Hepatocyte (in vitro differentiated cells): Measurements from ENCODE around the gene KMT2D. TPM values are rescaled to one million over a fixed set of nuclear protein-coding genes. Genes with fewer than 3 reads are reported as not detected.

Experiments
- DNase-seq: peaks from one replicate; pipeline ENCODE4 v3.0.0-alpha.2; 2016; ENCODE audit warnings: low spot score
- H2AFZ ChIP-seq: fragments of 200-600 bp; sonication (generic); 2 replicates; pipeline ENCODE4 v1.6.0; 2016; ENCODE audit warnings: antibody characterized with exemption, mild to moderate bottlenecking
- H3K27ac ChIP-seq: fragments of 200-600 bp; sonication (generic); 2 replicates; pipeline ENCODE4 v1.5.1; 2016; ENCODE audit warnings: mild to moderate bottlenecking
- H3K27me3 ChIP-seq: fragments of 200-600 bp; sonication (generic); 2 replicates; pipeline ENCODE4 v1.6.1; 2016
- H3K36me3 ChIP-seq: fragments of 200-600 bp; sonication (generic); replicated peaks from 2 replicates; pipeline ENCODE4 v1.5.1; 2016; ENCODE audit warnings: low read depth; ENCODE audit not compliant: insufficient read depth
- H3K4me1 ChIP-seq: fragments of 200-600 bp; sonication (generic); 2 replicates; pipeline ENCODE4 v1.5.1; 2016; ENCODE audit warnings: mild to moderate bottlenecking, moderate library complexity; ENCODE audit not compliant: insufficient read depth
- H3K4me2 ChIP-seq: fragments of 200-600 bp; sonication (generic); 2 replicates; pipeline ENCODE4 v1.6.0; 2016
- H3K4me3 ChIP-seq: fragments of 200-600 bp; sonication (generic); 2 replicates; pipeline ENCODE4 v1.5.1; 2016; ENCODE audit warnings: mild to moderate bottlenecking
- H3K79me2 ChIP-seq: fragments of 200-600 bp; sonication (generic); 2 replicates; pipeline ENCODE4 v1.6.0; 2017; ENCODE audit warnings: mild to moderate bottlenecking
- H3K9me2 ChIP-seq: fragments of 200-600 bp; sonication (generic); replicated peaks from 2 replicates; pipeline ENCODE4 v1.6.0; 2017; ENCODE audit warnings: mild to moderate bottlenecking; ENCODE audit not compliant: insufficient read depth
- H3K9me3 ChIP-seq: fragments of 200-600 bp; sonication (generic); 2 replicates; pipeline ENCODE4 v1.5.1; 2016; ENCODE audit warnings: low read depth, mild to moderate bottlenecking
- H4K20me1 ChIP-seq: fragments of 200-600 bp; sonication (generic); 2 replicates; pipeline ENCODE4 v1.6.0; 2016; ENCODE audit warnings: mild to moderate bottlenecking; ENCODE audit not compliant: insufficient read depth, poor library complexity, severe bottlenecking
- CTCF ChIP-seq: fragments of 200-600 bp; sonication (generic); IDR thresholded peaks from 2 replicates; pipeline ENCODE4 v1.5.1; 2016; ENCODE audit warnings: antibody characterized with exemption, mild to moderate bottlenecking; ENCODE audit not compliant: poor library complexity
- EZH2 ChIP-seq: fragments of 200-600 bp; sonication (generic); IDR thresholded peaks from 2 replicates; pipeline ENCODE4 v1.6.1; 2016; ENCODE audit warnings: antibody characterized with exemption, mild to moderate bottlenecking, borderline replicate concordance
- EZH2phosphoT487 ChIP-seq: fragments of 200-600 bp; sonication (generic); IDR thresholded peaks from one replicate; pipeline ENCODE4 v1.6.1; 2018; ENCODE audit warnings: antibody characterized with exemption, mild to moderate bottlenecking, low read depth, moderate library complexity; ENCODE audit not compliant: unreplicated experiment, severe bottlenecking
- WGBS: methylation state at CpG from one replicate; pipeline ENCODE4 v1.1.6; 2016; ENCODE audit warnings: low lambda C conversion rate; ENCODE audit errors: missing lambda C conversion rate; 5-methylcytosine and 5-hydroxymethylcytosine counted together
- polyA plus RNA-seq: library from polyadenylated mRNA; unstranded; fragments of >200 nt; fragmentation: Nextera tagmentation; extraction: Ambion mirVana; gene quantifications from 2 replicates; pipeline ENCODE4 v1.2.1, GENCODE V29; 2016
- total RNA-seq: library from RNA; depleted of rRNA; stranded (reverse); fragments of >200 nt; gene quantifications from 2 replicates; pipeline ENCODE4 v1.2.3, GENCODE V29; 2014

KMT2D gene
- total and polyA plus RNA-seq, 2 experiments from 2014 or later, result 31.2 to 37.3 TPM

- WGBS, result 96% methylated on average over 9 of the region's 9 CpGs
- H3K36me3 ChIP-seq, result no peaks in the 10 kb centered on the region
Observed at GRCh38 chr12:49037111-49037946, 23.3 kb downstream of the KMT2D start.

GRCh38 chr12:49036029-49036428, 24.6 kb downstream of the KMT2D start:
- no peaks in the 10 kb centered on the region for H4K20me1 ChIP-seq
- no peak overlapping the region for H3K4me2 ChIP-seq
- no peak overlapping the region for H3K4me3 ChIP-seq
- no peak overlapping the region for H2AFZ ChIP-seq
- DNase-seq, result no peak
- no peaks in the 10 kb centered on the region for H3K4me1 ChIP-seq
- H3K27me3 ChIP-seq, result no peaks in the 10 kb centered on the region
- TF ChIP-seq EZH2phosphoT487 (no peak), CTCF (no peak), EZH2 (no peak)
- H3K9me2 ChIP-seq, result no peaks in the 10 kb centered on the region
- H3K27ac ChIP-seq, result no peak overlapping the region
- no peaks in the 10 kb centered on the region for H3K36me3 ChIP-seq
- H3K79me2 ChIP-seq, result no peaks in the 10 kb centered on the region
- 93% methylated on average over 4 of the region's 4 CpGs for WGBS
- no peaks in the 10 kb centered on the region for H3K9me3 ChIP-seq

More at GRCh38 chr12:49037111-49037946, 23.3 kb downstream of the KMT2D start:
- Histone ChIP-seq H3K27ac (no peak overlapping the region), H3K79me2 (no peaks in the 10 kb centered on the region), H4K20me1 (no peaks in the 10 kb centered on the region), H3K4me3 (no peak overlapping the region), H3K9me3 (no peaks in the 10 kb centered on the region), H3K9me2 (no peaks in the 10 kb centered on the region), H3K4me2 (no peak overlapping the region), H2AFZ (no peak overlapping the region), H3K27me3 (no peaks in the 10 kb centered on the region), H3K4me1 (no peaks in the 10 kb centered on the region)
- no peak for DNase-seq
- TF ChIP-seq CTCF, result no peak
- no peak for TF ChIP-seq EZH2
- TF ChIP-seq EZH2phosphoT487, result no peak

- no peaks in the 10 kb centered on the region for H3K36me3 ChIP-seq
- no peaks in the 10 kb centered on the region for H3K79me2 ChIP-seq
- no peak overlapping the region for H3K4me2 ChIP-seq
- no peaks in the 10 kb centered on the region for H3K27me3 ChIP-seq
- H3K9me2 ChIP-seq, result no peaks in the 10 kb centered on the region
- no peak overlapping the region for H3K4me3 ChIP-seq
- no peak overlapping the region for H3K27ac ChIP-seq
- no peak for DNase-seq
- H2AFZ ChIP-seq, result no peak overlapping the region
- H3K4me1 ChIP-seq, result no peaks in the 10 kb centered on the region
- 98% methylated on average over 4 of the region's 4 CpGs for WGBS
- no peaks in the 10 kb centered on the region for H3K9me3 ChIP-seq
- no peaks in the 10 kb centered on the region for H4K20me1 ChIP-seq
- TF ChIP-seq CTCF (no peak), EZH2 (no peak), EZH2phosphoT487 (no peak)
Observed at GRCh38 chr12:49034286-49034622, 26.3 kb downstream of the KMT2D start.
